HFFc6 (cell line): ENCODE data around the gene PTX3. TPM values are rescaled to one million over a fixed set of nuclear protein-coding genes. Genes with fewer than 3 reads are reported as not detected.

Experiments used
- DNase-seq: peaks from one replicate; pipeline ENCODE4 v3.0.0-alpha.2; 2018
- H3K27ac Mint-ChIP-seq: 2 replicates; pipeline ENCODE4 v1.8.0; 2020; ENCODE audit warnings: mild to moderate bottlenecking, mixed read lengths
- H3K27me3 Mint-ChIP-seq: 2 replicates; pipeline ENCODE4 v1.8.0; 2021; ENCODE audit warnings: mild to moderate bottlenecking, moderate library complexity, mixed read lengths; ENCODE audit not compliant: insufficient read depth
- H3K36me3 Mint-ChIP-seq: 2 replicates; pipeline ENCODE4 v1.8.0; 2021; ENCODE audit warnings: low read depth, mixed read lengths
- H3K4me1 Mint-ChIP-seq: 2 replicates; pipeline ENCODE4 v1.8.0; 2020; ENCODE audit warnings: low read depth, mixed read lengths
- H3K4me3 Mint-ChIP-seq: 2 replicates; pipeline ENCODE4 v1.8.0; 2020; ENCODE audit warnings: mild to moderate bottlenecking, moderate library complexity, mixed read lengths
- H3K9me3 Mint-ChIP-seq: 2 replicates; pipeline ENCODE4 v1.8.0; 2020; ENCODE audit warnings: mild to moderate bottlenecking, mixed read lengths
- CTCF ChIP-seq: fragments of 200-600 bp; sonication (generic); IDR thresholded peaks from 2 replicates; pipeline ENCODE4 v1.5.0; 2021; ENCODE audit warnings: antibody characterized with exemption, mild to moderate bottlenecking
- total RNA-seq, 6 experiments: library from RNA; stranded (reverse); fragmentation: NEBNext Ultra II Directional; extraction: Animal tissue kit (Norgen Biotek cat#: 25700); gene quantifications; 2 replicates in 1 of 6; 3 replicates in 5 of 6; pipeline ENCODE4 v1.2.3, GENCODE V29; 2021

PTX3 gene
- total RNA-seq, 6 experiments from 2014 or later, result 21.0 to 45.4 (median 44.5) TPM

- Mint-ChIP-seq H3K4me3 (no peak overlapping the region), H3K9me3 (peaks cover 9% of the 10 kb centered on the region; the same call in 1 of the 2 replicates), H3K27me3 (peaks cover 2% of the 10 kb centered on the region), H3K36me3 (peaks cover 46% of the 10 kb centered on the region), H3K27ac (no peak overlapping the region), H3K4me1 (peaks cover 27% of the 10 kb centered on the region)
- no peak for TF ChIP-seq CTCF
- no peak for DNase-seq
Measured at GRCh38 chr3:157479464-157480243, 43.0 kb downstream of the PTX3 start.

DNA sequence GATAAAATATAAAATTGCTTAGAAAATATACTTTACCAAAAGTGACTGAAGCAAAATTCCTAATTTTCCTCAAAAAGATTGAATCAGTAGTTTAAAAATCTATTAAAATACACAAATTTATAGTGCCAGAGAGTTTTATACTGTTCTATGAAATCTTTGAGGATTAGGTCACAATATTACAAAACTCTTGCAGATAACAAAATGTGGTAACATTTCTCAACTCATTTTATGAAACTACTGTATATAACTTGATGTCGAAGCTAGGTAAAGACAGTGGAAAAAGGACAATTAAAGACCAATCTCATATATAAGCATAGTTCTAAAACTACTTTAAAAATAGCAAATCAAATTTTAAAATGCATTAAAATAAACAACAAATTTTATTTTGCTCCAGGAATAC, 50.7 kb downstream of the PTX3 start:
- Mint-ChIP-seq H3K9me3 (peaks cover 4% of the 10 kb centered on the region; the same call in 1 of the 2 replicates), H3K4me1 (peaks cover 40% of the 10 kb centered on the region), H3K4me3 (no peak overlapping the region), H3K36me3 (peaks cover 52% of the 10 kb centered on the region), H3K27ac (no peak overlapping the region), H3K27me3 (no peaks in the 10 kb centered on the region)
- TF ChIP-seq CTCF, result no peak
- DNase-seq, result no peak

DNA sequence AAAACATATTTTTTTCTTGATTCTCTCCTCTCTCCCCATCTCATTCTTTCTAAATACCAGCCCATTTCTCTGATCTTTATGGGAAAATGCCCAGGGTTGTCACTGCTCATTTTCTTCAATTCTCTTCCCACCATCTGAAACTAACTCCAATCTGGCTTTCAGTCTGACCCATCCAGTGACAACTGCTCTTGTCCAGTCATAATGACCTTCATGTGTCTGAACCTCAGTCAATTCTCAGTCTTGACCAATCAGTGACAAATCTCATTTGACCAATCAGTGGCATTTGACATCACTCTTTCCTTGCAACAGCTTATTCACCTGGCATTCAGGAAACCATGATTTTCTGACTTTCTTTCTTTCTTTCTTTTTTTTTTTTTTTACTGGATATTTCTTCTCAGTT, 51.5 kb downstream of the PTX3 start:
- DNase-seq, result no peak
- peaks cover 48% of the 10 kb centered on the region for H3K36me3 Mint-ChIP-seq
- H3K4me3 Mint-ChIP-seq, result no peak overlapping the region
- H3K27me3 Mint-ChIP-seq, result no peaks in the 10 kb centered on the region
- no peak for TF ChIP-seq CTCF
- H3K4me1 Mint-ChIP-seq, result peaks cover 42% of the 10 kb centered on the region
- no peaks in the 10 kb centered on the region for H3K9me3 Mint-ChIP-seq
- peak overlapping the region; percentile 42; the same call in 1 of the 2 replicates for H3K27ac Mint-ChIP-seq

GRCh38 chr3:157491136-157491535, 54.5 kb downstream of the PTX3 start:
- Mint-ChIP-seq H3K27me3 (no peaks in the 10 kb centered on the region), H3K4me1 (peaks cover 72% of the 10 kb centered on the region), H3K9me3 (no peaks in the 10 kb centered on the region), H3K36me3 (peaks cover 41% of the 10 kb centered on the region), H3K27ac (peak overlapping the region; percentile 25), H3K4me3 (no peak overlapping the region)
- no peak for DNase-seq
- no peak for TF ChIP-seq CTCF

Other genes starting within 250 kb of the PTX3 start
- gene VEPH1, start 66.6 kb downstream of the PTX3 start, total RNA-seq, result 10 to 100 TPM; 33.3 to 72.7 (median 63.8) TPM